GM12874 (cell line): ENCODE measurements around the gene KLHL3.

Experiments
- TF ChIP-seq, protein P1 (sequence below): IDR thresholded peaks from 2 replicates; pipeline ENCODE4 v1.5.1; 2011; ENCODE audit warnings: low read depth, mild to moderate bottlenecking, control low read depth, low read length, moderate library complexity; ENCODE audit not compliant: insufficient read depth

The KLHL3 gene

DNA sequence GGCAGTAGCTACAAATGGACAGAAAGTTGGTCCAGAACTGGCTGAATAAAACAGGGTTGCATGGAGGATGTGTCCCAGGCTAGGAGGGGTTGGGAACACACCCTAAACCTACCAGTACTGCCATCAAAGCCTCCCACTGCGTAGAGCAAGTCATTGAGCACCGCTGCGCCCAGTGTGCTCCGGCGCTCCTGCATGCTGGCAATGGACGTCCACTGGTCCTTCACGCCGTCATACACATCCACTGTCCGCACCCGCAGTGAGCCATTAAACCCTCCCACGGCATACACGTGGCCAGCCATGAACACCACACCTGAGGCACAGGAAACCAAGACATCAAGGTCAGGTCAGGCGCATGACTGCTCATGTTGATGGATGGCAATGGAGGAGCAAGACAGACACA is 97.0 kb downstream of the KLHL3 start:
- TF ChIP-seq, protein P1, sequence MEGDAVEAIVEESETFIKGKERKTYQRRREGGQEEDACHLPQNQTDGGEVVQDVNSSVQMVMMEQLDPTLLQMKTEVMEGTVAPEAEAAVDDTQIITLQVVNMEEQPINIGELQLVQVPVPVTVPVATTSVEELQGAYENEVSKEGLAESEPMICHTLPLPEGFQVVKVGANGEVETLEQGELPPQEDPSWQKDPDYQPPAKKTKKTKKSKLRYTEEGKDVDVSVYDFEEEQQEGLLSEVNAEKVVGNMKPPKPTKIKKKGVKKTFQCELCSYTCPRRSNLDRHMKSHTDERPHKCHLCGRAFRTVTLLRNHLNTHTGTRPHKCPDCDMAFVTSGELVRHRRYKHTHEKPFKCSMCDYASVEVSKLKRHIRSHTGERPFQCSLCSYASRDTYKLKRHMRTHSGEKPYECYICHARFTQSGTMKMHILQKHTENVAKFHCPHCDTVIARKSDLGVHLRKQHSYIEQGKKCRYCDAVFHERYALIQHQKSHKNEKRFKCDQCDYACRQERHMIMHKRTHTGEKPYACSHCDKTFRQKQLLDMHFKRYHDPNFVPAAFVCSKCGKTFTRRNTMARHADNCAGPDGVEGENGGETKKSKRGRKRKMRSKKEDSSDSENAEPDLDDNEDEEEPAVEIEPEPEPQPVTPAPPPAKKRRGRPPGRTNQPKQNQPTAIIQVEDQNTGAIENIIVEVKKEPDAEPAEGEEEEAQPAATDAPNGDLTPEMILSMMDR, result no peak

DNA sequence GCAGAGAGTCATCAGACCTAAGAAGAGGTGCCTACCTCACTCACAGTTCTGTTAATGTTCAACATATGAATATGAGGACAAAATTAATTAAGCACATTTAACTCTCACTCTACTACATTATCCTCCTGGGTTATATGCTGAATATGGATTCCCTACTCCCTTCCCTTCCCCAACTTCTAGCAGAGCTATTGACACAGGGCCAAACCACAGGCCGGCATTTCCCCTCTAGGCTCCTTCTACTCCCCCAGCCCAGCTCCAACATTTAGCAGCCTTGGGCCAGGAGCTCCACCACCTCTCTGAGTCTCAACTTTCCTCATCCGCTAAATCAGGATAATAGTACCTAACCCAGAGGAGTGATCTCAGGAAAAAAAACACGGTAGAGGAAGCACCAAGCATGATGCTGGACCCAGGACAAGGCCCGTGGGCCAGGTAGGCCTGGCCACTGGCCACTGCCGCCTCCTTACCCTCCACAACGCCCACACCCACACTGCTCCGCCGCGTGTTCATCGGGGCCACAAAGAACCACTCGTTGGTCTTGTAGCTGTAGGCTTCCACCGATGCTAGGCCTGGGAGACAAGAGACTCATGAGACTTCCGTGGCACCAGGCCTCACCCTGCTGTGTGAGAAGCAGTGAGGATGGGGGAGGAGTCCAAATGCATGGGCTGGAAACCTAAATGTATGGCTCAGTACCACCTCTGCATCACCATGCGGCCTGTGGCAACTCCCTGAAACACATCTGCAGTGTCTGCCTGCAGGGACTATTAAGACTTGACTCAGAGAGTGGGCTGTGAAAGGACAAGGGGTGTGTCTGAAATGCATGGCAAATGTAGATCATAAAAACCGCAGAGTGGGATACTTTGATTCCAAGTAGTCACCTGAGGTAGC is 98.8 kb downstream of the KLHL3 start:
- TF ChIP-seq, protein P1, result no peak

DNA sequence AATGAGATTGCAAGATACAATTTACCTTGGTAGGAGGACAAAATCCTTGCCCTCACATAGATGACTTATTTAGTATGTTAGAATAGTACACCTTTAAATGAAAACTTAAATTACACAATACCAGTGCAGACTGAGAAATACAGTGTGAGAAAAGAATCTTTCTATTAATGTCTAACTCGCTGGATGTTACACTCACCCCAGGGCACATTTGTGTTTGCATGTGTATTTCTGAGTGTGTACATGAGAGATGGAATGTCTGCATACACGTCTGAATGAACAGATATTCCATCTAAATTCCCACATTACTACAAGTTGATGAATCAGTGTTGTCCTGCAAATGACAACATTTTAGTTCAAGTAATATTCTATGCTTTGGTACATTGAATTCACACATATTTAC is 99.8 kb downstream of the KLHL3 start:
- TF ChIP-seq, protein P1, result no peak

DNA sequence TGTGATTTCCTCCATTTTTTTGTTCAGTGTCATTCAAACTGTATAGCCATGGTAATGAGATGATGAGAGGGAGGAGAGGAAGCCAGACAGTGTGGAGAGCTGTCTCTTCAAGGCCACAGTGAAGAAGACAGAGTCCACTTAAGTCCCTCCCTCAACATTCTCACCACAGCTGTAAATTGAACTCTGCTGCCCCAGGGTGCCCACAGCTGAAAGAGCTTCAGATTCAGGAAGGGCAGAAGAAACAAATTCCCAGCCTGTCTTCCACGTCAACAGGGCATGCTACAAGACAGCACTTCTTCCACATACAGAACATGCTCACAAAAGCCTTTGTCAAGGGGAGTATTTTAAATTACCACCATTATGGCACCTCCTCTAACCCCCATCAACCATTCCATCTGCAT is 100.4 kb downstream of the KLHL3 start:
- TF ChIP-seq, protein P1, result no peak

DNA sequence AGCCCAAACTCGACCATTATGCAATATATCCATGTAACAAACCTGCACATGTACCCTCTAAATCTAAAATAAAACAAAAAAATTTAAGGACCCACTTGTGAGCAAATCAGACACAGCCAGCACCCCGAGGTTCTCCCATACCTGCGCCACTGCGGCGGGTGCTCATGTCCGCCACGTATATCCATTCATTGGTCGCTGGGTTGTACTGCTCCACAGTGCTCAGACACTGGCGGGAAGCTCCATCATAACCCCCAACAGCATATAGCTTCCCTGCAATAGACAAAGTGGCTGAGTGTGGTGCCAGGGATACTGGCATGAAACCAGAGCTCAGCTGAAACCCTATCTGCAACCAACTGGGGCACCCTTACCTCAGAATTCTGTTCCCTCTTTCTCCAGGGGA is 102.0 kb downstream of the KLHL3 start:
- TF ChIP-seq, protein P1, result no peak

DNA sequence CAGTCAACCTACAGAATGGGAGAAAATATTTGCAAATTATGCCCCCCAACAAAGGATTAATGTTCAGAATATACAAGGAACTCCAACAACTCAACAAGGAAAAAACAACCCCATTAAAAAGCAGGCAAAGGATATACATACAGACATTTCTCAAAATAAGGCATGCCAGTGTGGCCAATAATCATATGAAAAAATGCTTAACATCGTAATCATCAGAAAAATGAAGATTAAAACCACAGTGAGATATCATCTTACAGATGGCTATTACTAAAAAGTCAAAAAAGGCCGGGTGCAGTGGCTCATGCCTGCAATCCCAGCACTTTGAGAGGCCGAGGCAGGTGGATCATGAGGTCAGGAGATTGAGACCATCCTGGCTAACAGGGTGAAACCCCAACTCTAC is 103.2 kb downstream of the KLHL3 start:
- TF ChIP-seq, protein P1, result no peak

DNA sequence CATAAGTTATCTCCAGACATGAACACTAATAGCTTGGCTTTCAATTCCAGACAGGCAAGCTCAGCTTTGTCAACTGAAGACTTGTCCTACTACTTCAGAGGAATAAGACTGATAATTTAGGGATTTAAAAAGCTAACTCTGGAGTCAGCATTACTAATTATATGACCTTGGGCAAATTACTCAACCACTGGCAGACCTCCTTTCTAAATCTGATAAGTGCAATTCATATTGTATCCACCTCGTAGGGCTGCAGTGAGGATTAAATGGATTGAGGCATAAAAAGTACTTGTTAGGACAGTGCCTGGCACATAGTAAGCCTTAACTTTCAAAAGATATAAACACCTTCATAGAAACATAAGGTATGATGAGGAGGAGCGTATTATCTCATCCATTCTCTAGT is 104.4 kb downstream of the KLHL3 start:
- TF ChIP-seq, protein P1, result no peak

DNA sequence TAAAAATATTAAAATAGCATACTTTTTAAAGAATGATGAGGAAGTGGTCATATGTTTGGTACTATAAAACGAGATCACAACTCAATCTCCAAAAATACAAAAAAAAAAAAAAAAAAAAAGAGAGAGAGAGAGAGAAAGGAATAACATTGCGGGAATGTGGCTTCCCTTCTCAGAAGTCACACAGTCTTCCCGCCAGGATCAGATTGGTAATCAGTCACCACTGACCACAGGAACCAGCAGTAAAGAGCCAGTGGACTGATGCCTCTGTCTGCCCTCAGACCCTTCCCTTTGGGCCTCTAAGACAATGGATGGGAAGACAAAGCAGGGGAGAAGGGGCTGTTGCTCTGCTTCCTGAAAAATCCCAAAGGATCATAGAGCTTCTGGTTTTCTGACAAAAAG is 104.9 kb downstream of the KLHL3 start:
- TF ChIP-seq, protein P1, result no peak
